Bronchial epithelial cell (primary cell): ENCODE results near the gene BANP. TPM values are rescaled to one million over a fixed set of nuclear protein-coding genes. Genes with fewer than 3 reads are reported as not detected.
A peak's percentile ranks its signal among the peaks of the same experiment; 100 is the strongest.
"Not testable (repeated sequence)": the region's sequence is repeated elsewhere in the genome, so short reads cannot be mapped to it uniquely, and the experiment has no call there.

Experiments used
- DNase-seq: peaks from one replicate; pipeline ENCODE4 v3.0.0-alpha.2; 2010; ENCODE audit warnings: low read depth
- FAIRE-seq: peaks from 2 replicates; lab custom pipeline; 2011; peaks lifted over from hg19 to GRCh38; lab: Jason Lieb, UNC
- H3K27me3 ChIP-seq: 2 replicates; pipeline ENCODE4 v1.5.1; 2011; ENCODE audit warnings: low read length; ENCODE audit not compliant: control insufficient read depth, insufficient read depth
- H3K36me3 ChIP-seq: 2 replicates; pipeline ENCODE4 v1.5.1; 2011; ENCODE audit warnings: low read length; ENCODE audit not compliant: control insufficient read depth, insufficient read depth
- H3K4me3 ChIP-seq: 2 replicates; pipeline ENCODE4 v1.5.1; 2011; ENCODE audit warnings: mild to moderate bottlenecking, low read depth, low read length, control low read depth
- CTCF ChIP-seq: IDR thresholded peaks from 2 replicates; pipeline ENCODE4 v1.5.1; 2011; ENCODE audit warnings: mild to moderate bottlenecking, moderate library complexity, low read length, control low read depth, inconsistent platforms; ENCODE audit not compliant: insufficient read depth, severe bottlenecking
- total RNA-seq: library from RNA; depleted of rRNA; stranded (reverse); fragments of >200 nt; gene quantifications from 2 replicates; pipeline ENCODE4 v1.2.1, GENCODE V29; 2014

Gene BANP
- total RNA-seq, 1 donor from 2014 or later = 22.1 TPM

DNA sequence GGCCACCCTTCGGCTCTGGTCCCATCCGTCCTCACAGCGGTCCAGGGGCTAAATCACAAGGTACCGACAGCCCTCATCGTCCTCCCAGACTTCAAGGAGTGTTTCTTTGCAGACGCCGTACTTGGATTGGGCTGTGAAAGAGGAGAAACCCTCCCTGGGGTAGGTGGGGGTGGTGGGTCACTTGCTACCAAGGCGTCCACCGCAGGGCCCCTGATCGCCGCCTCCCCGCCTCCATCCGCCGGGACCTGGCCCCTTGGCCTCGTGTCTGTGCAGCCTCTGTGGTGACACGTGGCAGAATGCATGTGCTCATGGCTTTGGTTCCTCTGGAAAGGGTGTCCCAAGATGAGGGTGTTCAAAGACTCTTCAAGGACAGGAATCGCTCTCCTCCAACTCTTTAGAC, 151.4 kb downstream of the BANP start:
- FAIRE-seq = no peak

DNA sequence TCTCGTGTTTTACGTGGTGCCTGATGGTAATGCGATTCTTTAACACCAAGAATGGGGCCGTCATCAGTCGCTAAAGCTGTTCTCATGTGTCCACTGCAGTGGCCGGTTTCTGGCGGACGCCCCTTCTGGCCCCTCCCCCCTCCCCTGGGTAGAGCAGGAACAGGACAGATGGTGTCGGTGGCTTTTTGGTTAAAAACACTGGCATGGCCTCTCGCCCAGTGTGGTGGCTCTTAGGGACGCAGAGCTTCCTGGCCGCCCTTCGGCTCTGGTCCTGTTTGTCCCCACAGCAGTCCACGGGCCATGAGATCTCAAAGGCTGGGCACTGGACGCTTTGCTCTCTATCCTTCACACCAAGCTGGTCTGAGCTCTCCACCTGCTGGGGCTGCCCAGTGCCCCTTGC, 151.8 kb downstream of the BANP start:
- TF ChIP-seq CTCF = no peak
- no peaks in the 10 kb centered on the region for H3K36me3 ChIP-seq
- no peak for DNase-seq
- no peak for FAIRE-seq
- peaks cover 2% of the 10 kb centered on the region for H3K27me3 ChIP-seq
- H3K4me3 ChIP-seq = no peak overlapping the region

More for the DNA sequence above, 151.4 kb downstream of the BANP start:
- peaks cover 2% of the 10 kb centered on the region for H3K27me3 ChIP-seq
- no peak for TF ChIP-seq CTCF
- no peak for DNase-seq
- H3K4me3 ChIP-seq = no peak overlapping the region
- H3K36me3 ChIP-seq = no peaks in the 10 kb centered on the region

DNA sequence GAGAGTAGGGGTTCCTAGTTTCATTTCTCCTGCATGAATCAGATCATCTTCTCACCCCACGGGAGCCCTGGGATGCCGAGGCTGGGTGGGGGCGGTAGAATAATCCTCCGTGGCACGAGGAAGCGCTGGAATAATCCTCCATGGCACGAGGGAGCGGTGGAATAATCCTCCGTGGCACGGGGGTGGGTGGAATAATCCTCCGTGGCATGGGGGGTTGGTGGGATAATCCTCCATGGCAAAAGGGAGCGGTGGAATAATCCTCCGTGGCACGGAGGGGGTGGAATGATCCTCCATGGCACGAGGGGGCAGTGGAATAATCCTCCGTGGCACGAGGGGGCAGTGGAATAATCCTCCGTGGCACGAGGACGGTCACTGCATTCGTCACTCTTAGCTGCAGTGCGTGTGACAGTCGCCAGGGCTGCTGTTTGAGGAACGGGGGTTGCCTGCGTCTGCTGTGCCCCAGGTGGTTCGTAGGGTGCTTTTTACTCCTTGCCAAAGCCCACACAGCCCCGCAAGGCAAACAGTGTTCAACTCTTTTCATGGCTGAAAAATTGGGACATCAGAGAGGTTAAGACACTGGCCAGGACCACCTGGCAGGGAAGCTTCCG, 152.5 kb downstream of the BANP start:
- no peak for TF ChIP-seq CTCF
- no peak for DNase-seq

GRCh38 chr16:88104363-88104762, 153.1 kb downstream of the BANP start:
- FAIRE-seq = peak; percentile 47
- not testable (repeated sequence) for DNase-seq, H3K27me3 ChIP-seq, H3K36me3 ChIP-seq, H3K4me3 ChIP-seq

More for the DNA sequence above, 152.5 kb downstream of the BANP start:
- Histone ChIP-seq H3K36me3 (no peaks in the 10 kb centered on the region), H3K27me3 (peaks cover 2% of the 10 kb centered on the region), H3K4me3 (no peak overlapping the region)
- peak; percentile 32 for FAIRE-seq

DNA sequence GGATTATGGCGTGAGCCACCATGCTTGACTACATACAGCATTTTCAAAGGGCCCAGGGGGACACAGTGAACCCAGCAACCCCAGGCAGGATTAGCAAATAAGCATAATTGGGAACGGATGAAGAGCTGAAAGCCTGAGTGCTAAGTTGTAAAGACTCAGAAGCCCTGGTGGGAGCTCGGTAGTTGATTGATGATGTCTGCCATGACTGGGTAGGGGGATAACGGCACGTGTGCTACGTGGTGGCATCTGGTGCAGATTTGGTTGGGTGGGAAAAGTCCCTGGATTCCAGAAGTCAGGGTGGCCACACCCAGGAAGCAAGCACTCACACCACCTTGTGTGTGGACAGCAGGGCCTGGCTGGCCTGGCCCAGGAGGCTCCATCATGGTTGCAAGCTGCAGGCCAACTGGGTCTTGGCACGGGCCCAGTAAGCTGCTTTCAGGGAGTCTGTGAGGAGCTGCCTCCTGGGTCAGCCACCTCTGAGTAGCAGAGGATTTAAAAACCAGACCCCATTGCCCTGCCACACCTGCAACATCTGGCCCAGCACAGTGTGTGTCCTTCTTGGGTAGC, 154.4 kb downstream of the BANP start:
- not testable (repeated sequence) for DNase-seq, H3K4me3 ChIP-seq, H3K27me3 ChIP-seq, H3K36me3 ChIP-seq
- peak; percentile 89 for FAIRE-seq

GRCh38 chr16:88106566-88106965, 155.3 kb downstream of the BANP start:
- H3K27me3 ChIP-seq, H3K4me3 ChIP-seq, FAIRE-seq, DNase-seq, H3K36me3 ChIP-seq: not testable (repeated sequence)

DNA sequence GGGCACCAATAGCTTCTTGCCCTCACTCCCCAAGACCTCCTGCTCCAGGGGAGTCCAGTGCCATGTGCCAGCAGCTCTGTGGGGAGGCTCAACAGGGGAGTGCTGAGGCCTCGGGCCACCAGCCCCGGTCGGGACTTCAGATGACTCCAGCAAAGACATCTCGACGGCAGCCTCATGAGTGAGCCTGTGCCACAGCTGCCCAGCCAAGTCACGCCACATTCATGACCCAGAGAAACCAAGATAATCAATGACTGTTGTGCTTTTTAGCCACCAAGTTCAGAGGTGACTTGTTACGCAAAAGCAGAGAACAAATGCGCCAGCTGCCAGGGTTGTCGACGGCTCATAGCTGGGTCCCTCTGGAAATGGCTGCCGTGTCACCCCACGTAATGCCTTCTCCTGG, 157.5 kb downstream of the BANP start:
- H3K27me3 ChIP-seq = peaks cover 5% of the 10 kb centered on the region
- H3K4me3 ChIP-seq = no peak overlapping the region
- no peak for TF ChIP-seq CTCF
- H3K36me3 ChIP-seq = no peaks in the 10 kb centered on the region
- DNase-seq (no peak), FAIRE-seq (peak; percentile 28)

GRCh38 chr16:88109726-88110621, 158.7 kb downstream of the BANP start:
- peak; percentile 8 for DNase-seq
- H3K27me3 ChIP-seq, FAIRE-seq, H3K4me3 ChIP-seq, H3K36me3 ChIP-seq: not testable (repeated sequence)

GRCh38 chr16:88110875-88111494, 159.8 kb downstream of the BANP start:
- H3K27me3 ChIP-seq, H3K4me3 ChIP-seq, H3K36me3 ChIP-seq, DNase-seq, FAIRE-seq: not testable (repeated sequence)
